B cell (primary cell): ENCODE results near the gene ADGRF1.

Experiments used
- CTCF ChIP-seq: fragments of 200-600 bp; IDR thresholded peaks from one replicate; pipeline ENCODE4 v1.8.0; 2022; ENCODE audit warnings: antibody characterized with exemption, mild to moderate bottlenecking
- EZH2 ChIP-seq: IDR thresholded peaks from 2 replicates; pipeline ENCODE4 v1.6.1; 2012; ENCODE audit warnings: borderline replicate concordance, low read depth, mild to moderate bottlenecking, moderate library complexity, low read length; ENCODE audit not compliant: insufficient read depth, poor library complexity, severe bottlenecking

- TF ChIP-seq EZH2 = no peak
- TF ChIP-seq CTCF = no peak
Measured at GRCh38 chr6:47056832-47057231, 14.7 kb upstream of the ADGRF1 start.
